SW480 (cell line): ENCODE results near the gene MACROH2A1.
"Not testable (repeated sequence)": the region's sequence is repeated elsewhere in the genome, so short reads cannot be mapped to it uniquely, and the experiment has no call there.

Source experiments
- DNase-seq: peaks from one replicate; pipeline ENCODE4 v3.0.0-alpha.2; 2016; ENCODE audit warnings: low spot score

The MACROH2A1 gene

GRCh38 chr5:135377751-135378680, 21.0 kb downstream of the MACROH2A1 start:
- DNase-seq: no peak

DNA sequence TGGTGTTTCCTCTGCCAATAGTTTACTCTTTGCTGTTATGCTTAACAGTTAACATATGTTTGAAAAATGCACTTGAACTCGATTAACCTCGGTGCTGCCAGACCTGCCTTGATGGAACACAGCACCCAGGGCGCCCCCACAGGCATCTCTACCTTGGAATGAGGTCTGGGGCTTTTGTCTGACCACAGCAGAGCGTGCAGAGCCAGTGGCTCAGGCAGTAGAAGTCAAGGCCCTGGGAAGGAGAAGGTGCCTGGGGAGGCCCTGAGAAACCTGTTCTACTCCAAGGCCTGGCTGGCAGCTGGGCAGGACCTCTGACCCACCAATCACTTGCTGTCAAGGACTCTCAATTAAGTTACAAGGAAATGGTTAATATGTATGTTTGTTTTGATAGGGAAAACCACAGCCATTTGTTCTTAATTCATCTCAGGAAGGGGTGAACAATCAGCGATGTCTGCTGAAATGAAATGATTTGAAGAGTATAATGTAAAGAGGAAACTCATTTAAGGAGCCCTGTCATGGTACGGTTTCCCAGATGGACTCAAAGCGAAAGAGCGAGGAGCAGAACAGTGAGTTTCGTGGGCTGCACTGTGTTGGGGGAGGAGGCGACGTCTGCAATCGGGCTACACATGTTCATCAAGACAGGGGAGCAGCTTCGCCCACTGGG, 21.9 kb downstream of the MACROH2A1 start:
- no peak for DNase-seq

DNA sequence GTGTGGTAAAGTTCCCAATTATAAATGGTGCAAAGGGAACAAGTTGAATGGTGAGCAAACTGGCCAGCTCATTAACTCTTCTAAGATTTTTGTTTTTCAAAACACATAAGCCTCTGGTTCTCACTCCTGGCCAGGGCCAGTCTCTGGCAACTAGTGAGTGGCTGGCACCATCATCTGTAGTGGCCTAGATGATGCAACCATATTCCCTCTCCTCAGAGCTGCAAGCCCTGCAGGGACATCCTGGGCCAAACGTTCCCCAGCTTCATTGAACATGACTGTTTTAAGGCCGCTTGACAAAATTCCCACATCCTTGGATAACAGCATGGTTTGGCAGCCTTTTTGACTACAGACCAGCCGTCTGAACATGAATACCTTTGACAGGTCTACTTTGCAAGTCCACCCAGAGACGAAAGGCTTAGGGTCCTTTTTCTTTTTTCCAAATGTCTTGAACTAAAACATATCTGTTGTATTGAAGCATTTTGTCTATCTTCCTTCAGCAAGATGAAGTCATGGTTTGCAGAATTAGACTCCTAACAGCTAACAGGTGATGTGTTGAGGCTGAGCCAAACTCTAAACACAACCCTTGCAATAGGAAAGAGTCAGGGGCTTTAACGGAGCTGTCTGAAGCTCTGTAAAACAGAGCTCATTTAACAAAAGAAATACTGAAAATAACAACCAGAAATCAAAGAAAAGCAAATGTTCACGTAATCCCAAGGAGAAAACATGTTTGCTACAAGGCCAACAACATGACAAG, 23.8 kb downstream of the MACROH2A1 start:
- no peak for DNase-seq

DNA sequence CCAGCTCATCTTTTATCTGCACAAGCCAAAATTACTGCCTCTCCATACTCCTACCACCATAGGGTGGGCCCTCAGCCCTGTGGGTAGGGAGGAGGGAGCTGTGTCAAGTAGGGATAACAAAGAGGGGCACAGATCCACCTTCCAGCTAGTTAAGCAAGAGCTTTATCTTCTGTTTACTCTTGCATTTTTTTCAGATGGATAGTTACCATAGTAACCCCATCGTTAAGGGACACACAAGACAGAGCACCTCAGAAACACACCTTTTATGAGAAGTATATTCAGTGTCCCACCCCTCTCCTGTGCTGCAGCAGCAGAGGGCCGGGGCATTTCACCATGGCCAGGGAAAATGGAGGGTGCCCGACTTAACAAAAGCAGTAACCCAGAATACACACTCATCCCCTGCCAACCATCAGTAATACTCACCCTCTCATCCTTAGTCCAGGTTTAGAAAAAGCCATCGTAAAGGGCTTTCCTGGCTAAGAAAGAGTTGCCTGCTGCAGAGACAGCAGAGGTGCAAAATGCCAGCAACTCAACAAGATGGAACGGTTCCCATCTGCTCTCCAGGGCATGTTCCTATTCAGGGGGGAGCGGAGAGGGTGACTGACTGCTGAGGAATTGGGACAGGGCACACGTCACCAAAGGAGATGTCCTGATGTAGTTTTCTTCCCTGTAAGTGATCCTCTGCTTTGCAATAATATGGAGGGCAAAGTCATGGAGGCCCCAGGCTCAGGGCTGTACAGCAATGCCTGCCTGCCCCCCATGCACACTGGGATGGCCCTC, 25.1 kb downstream of the MACROH2A1 start:
- DNase-seq: no peak

DNA sequence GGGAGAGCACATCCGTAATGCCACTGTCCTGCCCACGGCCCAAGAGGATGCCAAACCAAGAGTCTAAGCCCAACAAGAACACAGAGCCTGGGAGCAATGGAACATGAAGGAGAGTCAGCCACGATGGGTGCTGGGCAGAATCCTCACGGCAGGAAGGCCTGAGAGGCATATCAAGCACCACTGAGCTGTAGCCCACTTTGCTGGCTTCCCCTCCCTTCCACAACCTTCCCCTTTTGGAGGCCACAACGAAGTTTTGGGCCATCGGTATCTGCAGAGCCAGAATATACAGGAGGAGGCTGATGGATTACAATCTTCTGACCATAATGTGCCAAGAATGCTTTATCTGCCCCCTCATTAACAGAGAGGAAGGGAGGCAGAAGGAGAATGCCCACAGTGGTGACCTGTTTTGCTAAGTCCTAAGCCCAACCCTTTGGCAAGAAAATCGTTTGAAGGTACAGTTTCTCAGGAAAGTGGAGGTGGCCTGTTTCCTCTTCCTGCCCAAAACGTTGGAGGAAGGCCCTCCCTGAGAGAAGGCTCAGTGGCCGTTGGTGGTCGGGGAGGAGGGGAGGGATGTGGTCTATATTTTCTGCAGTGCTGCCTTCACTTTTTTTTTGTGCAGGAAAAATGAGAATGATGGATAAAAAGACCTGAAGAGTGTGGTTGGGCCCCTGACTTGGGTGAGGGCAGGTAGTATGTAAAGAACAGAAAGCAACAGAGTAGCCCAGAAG, 26.2 kb downstream of the MACROH2A1 start:
- no peak for DNase-seq

DNA sequence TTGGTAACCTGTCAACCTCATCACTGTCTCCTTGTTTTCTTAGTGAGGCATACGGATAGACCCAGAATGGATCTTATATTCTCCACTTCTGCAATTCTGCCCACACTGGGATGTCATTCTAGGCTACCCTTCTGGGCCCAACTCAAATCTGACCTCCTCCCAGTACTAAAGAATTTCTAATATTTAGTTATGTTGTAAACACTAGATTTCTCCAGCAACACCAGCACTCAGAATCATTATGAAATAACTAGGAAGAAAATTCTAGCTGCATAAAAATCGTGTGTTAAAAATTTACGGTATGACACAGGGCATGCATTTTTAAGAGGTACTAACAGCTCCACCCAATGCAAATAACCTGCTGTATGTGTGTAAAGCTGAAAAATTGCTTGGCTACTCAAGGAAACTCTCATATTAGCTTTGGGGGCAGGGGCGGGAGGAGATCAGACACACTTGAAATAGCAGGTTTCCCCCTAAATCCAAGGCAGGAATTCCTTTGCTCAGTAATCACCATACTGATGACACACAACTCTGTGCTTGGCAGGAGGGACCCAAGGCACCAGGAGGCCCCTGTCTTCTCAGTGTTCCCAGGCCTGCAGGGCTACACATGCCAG, 27.3 kb downstream of the MACROH2A1 start:
- no peak for DNase-seq

GRCh38 chr5:135369952-135370351, 29.1 kb downstream of the MACROH2A1 start:
- DNase-seq: no peak

GRCh38 chr5:135367554-135367953, 31.5 kb downstream of the MACROH2A1 start:
- DNase-seq: no peak

- no peak for DNase-seq
Measured at GRCh38 chr5:135367076-135367475, 32.0 kb downstream of the MACROH2A1 start.

DNA sequence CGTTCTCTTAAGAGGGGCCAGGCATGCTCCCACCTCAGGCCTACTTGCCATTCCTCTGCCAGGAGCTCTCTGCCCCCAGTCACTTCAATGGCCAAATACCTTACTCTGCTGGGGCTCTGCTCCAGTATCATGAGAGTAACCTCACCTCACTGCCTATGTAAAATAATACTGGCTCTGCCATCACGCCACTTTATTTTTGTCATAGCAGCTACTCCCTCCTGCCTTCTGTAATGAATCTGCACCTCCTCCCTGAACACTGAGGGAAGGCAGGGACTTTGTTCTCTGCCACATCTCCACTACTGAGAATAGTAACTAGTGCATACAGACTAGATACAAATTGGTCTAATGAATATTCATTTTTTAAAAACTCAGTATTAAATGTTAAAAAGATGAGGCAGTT, 33.8 kb downstream of the MACROH2A1 start:
- DNase-seq: no peak

DNA sequence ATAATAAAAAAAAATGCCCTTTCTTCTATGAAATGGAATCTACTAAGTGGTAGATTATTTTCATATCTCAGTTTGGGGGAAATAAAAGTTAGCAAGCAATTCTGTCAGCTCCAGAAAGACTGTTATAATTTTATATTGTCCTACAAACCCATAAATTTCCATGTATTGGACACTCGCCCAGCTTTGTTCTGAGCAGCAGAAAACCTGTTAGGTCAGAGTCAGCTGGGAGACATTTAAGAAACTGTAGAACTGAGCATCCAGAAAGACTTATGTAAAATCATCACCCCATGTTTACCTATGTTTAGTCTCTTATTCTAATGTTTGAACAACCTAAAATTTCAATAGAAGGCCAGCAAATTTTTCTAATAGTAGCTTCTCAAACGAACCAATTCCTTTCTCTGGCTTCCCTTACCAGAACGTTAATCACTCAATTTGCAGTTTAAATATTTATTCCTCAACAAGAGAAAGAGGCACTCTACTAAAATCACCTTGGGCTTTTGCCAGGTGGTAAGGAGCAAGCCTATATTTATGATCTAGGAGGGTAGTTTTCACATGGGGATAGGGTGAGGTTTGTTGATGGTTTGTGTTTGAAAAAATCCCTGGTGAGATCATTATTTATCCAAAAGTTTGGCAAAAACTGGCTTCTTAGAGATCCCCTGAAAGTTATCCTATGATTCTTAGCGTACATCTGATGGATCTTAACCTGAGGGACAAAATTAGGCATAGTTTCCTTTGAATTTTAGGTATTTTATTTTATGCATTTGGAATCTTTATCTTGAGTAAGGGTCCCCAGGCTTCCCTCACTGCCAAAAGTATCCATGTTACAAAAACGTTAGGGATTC, 34.4 kb downstream of the MACROH2A1 start:
- no peak for DNase-seq

DNA sequence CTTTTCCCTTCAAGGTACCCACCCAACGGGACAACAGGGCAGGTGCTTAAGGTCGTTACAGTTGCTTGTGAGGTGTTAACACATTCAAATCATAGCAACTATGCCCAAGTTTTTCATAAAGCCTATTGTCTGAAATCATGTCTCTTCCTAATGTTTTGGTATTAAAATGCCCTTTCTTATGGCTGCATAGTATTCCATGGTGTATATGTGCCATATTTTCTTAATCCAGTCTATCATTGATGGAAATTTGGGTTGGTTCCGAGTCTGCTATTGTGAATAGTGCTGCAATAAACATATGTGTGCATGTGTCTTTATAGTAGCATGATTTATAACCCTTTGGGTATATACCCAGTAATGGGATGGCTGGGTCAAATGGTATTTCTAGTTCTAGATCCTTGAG, 35.7 kb downstream of the MACROH2A1 start:
- not testable (repeated sequence) for DNase-seq

DNA sequence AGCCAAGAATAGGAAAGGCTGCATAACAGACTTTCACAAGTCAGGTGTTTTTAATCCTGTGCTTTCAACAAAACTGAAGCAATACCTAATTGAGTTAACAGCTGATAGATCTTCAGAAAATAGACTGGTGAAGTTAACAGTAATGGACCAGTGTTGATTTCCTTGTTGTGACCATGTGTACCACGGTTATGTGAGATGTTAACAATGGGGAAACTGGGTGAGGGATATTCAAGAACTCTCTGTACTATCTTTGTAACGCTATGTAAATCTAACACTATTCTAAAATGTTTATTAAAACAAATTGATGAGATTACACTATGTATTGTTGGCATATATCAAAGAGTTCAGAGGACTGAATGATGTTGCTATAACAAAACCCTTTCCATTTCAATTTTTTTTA, 36.9 kb downstream of the MACROH2A1 start:
- DNase-seq: no peak

DNA sequence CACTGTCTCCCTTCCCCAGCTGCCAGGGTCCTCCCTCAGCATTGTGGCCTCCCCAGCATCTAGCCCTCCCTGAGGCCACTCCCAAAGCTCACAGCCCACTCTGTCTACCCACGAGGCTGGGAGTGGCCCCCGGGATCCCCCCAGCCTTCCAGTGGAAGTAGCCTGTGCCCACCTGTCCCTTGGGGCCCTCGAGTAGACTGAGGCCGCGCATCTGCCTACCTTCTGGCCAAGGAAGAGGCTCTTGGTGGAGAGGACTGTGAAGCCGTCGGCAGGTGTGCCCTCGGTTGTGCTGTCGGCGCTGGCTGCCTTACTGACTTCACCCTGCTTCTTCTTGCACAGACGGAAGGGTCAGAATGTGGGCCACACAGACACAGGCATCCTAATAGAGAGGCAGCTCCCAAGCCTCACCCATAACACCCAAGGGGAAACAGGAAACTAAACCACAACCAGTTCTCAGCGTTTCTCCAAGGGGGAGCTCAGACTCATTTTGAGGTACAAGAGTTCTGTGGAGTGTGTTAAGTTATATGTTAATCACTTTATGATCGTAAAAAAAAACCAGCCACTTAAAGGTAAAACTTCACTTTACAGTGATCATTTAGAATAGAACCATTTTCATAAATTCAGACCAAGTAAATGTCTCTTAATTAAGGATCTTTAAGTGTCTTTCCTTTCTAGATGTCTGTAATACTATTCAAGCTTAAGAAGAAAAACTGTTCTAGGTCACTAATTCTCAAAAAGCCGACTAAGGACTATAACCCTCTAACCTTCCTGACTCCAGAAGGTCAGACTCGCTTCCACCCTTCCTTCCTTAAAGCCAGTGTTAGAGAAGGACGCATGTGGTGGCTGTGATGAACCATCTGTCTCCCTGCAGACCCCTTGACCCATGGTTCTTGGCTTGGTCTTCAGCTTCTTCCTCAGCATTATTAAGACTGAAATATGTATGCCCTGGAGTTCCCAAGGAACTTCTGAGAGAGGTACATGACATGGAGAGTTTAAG, 38.5 kb downstream of the MACROH2A1 start:
- no peak for DNase-seq

DNA sequence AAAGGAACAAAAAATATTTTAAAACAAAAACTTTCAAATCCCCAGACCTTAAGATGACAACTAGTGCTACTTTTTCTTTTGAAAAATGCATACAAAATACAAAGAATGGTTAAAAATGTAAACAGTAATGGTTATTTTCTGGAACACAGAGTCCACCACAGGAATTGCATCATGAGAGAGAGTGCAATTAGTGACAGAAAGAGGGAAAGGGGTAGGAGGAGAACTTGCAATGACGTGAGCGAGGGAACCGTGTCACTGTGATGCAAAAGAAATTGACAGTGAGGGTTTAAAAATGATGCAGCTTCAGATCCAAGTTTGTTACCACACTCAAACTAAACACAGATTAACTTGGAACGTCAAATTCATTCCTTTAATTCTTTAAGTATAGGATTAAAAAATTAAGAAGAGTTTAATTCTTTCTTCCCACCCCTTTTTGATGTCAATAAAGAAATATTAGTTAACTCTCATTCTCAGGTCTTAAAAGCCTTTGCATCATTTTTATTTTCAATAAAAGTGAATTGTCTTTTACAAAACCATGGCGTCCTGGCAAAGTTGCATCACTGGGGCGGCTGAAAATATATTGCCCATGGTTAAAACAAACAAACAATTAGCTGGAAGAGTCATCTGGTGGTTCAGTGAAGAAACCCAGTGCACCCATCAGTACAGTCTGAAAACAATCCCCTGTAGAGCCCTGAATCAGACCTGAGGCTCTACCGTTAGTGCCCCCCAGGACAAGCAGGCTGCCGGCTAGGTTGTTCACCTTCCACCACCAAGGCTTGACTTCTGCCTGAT, 39.5 kb downstream of the MACROH2A1 start:
- no peak for DNase-seq

DNA sequence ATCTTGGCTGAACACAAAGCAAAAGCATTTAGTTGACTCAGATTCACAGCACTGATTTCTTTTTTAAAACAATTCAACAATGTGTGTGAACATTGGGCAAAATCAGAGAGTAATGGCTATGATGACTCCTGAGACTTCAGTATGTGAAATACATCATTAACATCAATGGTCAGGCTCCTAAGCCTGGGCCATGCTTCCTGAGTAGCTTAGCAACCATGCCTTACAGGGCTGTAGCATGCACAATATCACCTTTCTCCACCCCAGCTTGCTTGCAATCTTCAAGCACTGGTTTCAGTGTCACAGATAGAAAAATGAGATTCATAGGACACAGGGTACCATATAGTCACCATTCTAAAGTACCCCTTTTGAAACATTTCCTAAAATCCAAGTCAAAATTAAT, 41.3 kb downstream of the MACROH2A1 start:
- DNase-seq: no peak

- no peak for DNase-seq
Measured at GRCh38 chr5:135356522-135357318, 42.3 kb downstream of the MACROH2A1 start.
